DOHH2 (cell line): ENCODE data around the gene TMX2.

Experiments
- CTCF ChIP-seq: fragments of 200-600 bp; sonication (generic); IDR thresholded peaks from one replicate; pipeline ENCODE4 v1.5.1; 2014; ENCODE audit warnings: antibody characterized with exemption, mild to moderate bottlenecking, low read depth, low read length; ENCODE audit not compliant: poor library complexity, severe bottlenecking
- EZH2phosphoT487 ChIP-seq: fragments of 200-600 bp; sonication (generic); IDR thresholded peaks from 2 replicates; pipeline ENCODE4 v1.6.1; 2017; ENCODE audit warnings: borderline replicate concordance, mild to moderate bottlenecking, antibody characterized with exemption, low read length, moderate library complexity, mixed read lengths

GRCh38 chr11:57711414-57712255, 758 bp upstream of the TMX2 start, which contains the start of gene MED19:
- no peak for TF ChIP-seq CTCF
- TF ChIP-seq EZH2phosphoT487: no peak
